GM12891 (cell line): ENCODE measurements around the gene RPS21.
"Not testable (repeated sequence)": the region's sequence is repeated elsewhere in the genome, so short reads cannot be mapped to it uniquely, and the experiment has no call there.

Experiments used
- DNase-seq: peaks from one replicate; pipeline ENCODE4 v3.0.0; 2011; ENCODE audit warnings: low spot score; ENCODE audit not compliant: insufficient read length
- FAIRE-seq: peaks from 2 replicates; lab custom pipeline; 2011; peaks lifted over from hg19 to GRCh38; lab: Jason Lieb, UNC
- PAX5 ChIP-seq: IDR thresholded peaks from 2 replicates; pipeline ENCODE4 v1.6.1; 2011; ENCODE audit warnings: low read length, moderate library complexity, mild to moderate bottlenecking; ENCODE audit not compliant: insufficient read depth, severe bottlenecking
- POLR2A ChIP-seq: IDR thresholded peaks from 2 replicates; pipeline ENCODE4 v1.6.1; 2011; ENCODE audit warnings: low read depth, low read length, control low read depth
- POLR2AphosphoS5 ChIP-seq: IDR thresholded peaks from 2 replicates; pipeline ENCODE4 v1.6.1; 2011; ENCODE audit warnings: low read depth, low read length, control low read depth
- POU2F2 ChIP-seq: IDR thresholded peaks from 2 replicates; pipeline ENCODE4 v1.6.1; 2011; ENCODE audit warnings: low read depth, mild to moderate bottlenecking, control low read depth, low read length, moderate library complexity
- SPI1 ChIP-seq: IDR thresholded peaks from 2 replicates; pipeline ENCODE4 v1.6.1; 2011; ENCODE audit warnings: low read depth, low read length, control low read depth
- TAF1 ChIP-seq: IDR thresholded peaks from 2 replicates; pipeline ENCODE4 v1.6.1; 2011; ENCODE audit warnings: low read depth, low read length, control low read depth

RPS21 gene

GRCh38 chr20:62369815-62370114 lies 17.1 kb upstream of the RPS21 start:
- DNase-seq (no peak), FAIRE-seq (no peak)
- TF ChIP-seq PAX5 (no peak), TAF1 (no peak), POLR2AphosphoS5 (no peak), POU2F2 (no peak), SPI1 (no peak), POLR2A (no peak)

- FAIRE-seq (no peak), DNase-seq (no peak)
- no peak for TF ChIP-seq POLR2A
- no peak for TF ChIP-seq SPI1
- no peak for TF ChIP-seq PAX5
- TF ChIP-seq POLR2AphosphoS5 = no peak
- no peak for TF ChIP-seq TAF1
- no peak for TF ChIP-seq POU2F2
These were observed 16.6 kb upstream of the RPS21 start for GRCh38 chr20:62370115-62370806.

- TF ChIP-seq POLR2AphosphoS5 (no peak), TAF1 (no peak), SPI1 (no peak), POLR2A (no peak), POU2F2 (no peak), PAX5 (no peak)
- FAIRE-seq (no peak), DNase-seq (no peak)
These were observed 15.9 kb upstream of the RPS21 start for GRCh38 chr20:62370807-62371587.

GRCh38 chr20:62371588-62372041 lies 15.3 kb upstream of the RPS21 start:
- no peak for TF ChIP-seq POU2F2
- TF ChIP-seq POLR2AphosphoS5 = no peak
- no peak for TF ChIP-seq SPI1
- no peak for TF ChIP-seq POLR2A
- no peak for TF ChIP-seq TAF1
- TF ChIP-seq PAX5 = no peak
- FAIRE-seq (no peak), DNase-seq (no peak)

GRCh38 chr20:62372042-62372993 lies 14.6 kb upstream of the RPS21 start:
- DNase-seq (no peak), FAIRE-seq (no peak)
- TF ChIP-seq PAX5 (no peak), TAF1 (no peak), POU2F2 (no peak), POLR2AphosphoS5 (no peak), POLR2A (no peak), SPI1 (no peak)

- FAIRE-seq, DNase-seq: not testable (repeated sequence)
These were observed 13.2 kb upstream of the RPS21 start for GRCh38 chr20:62373631-62374179.

- TF ChIP-seq POU2F2 = no peak
- no peak for TF ChIP-seq POLR2A
- no peak for TF ChIP-seq POLR2AphosphoS5
- no peak for TF ChIP-seq PAX5
- no peak for TF ChIP-seq SPI1
- TF ChIP-seq TAF1 = no peak
- FAIRE-seq = no peak
- no peak for DNase-seq
These were observed 12.4 kb upstream of the RPS21 start for GRCh38 chr20:62374331-62375152.

- DNase-seq (no peak), FAIRE-seq (no peak)
- TF ChIP-seq SPI1 (no peak), POLR2AphosphoS5 (no peak), TAF1 (no peak)
These were observed 10.5 kb upstream of the RPS21 start for GRCh38 chr20:62376112-62377063.
